Lung microvascular endothelial cell (primary cell): ENCODE results near the gene TXNDC5. TPM values are rescaled to one million over a fixed set of nuclear protein-coding genes. Genes with fewer than 3 reads are reported as not detected.

ENCODE experiments used
- DNase-seq, 2 donors: peaks; one replicate each; pipeline versions ENCODE4 v3.0.0 to v3.0.0-alpha.2; 2010; ENCODE audit warnings: low read depth in 2 of 2
- total RNA-seq: library from RNA; depleted of rRNA; stranded (reverse); fragments of >200 nt; gene quantifications from 2 replicates; pipeline ENCODE4 v1.2.1, GENCODE V29; 2014

The TXNDC5 gene
- total RNA-seq: 1,403 and 2,121 TPM in 2 replicates

GRCh38 chr6:7910654-7911344, at the start of gene TXNDC5:
TXNDC5 (minus strand) TSS chr6:7910788; CDS start chr6:7910776, 12 bp downstream.
- peak; percentile 77 to 87 for DNase-seq

GRCh38 chr6:7960141-7960540, 49.6 kb upstream of the TXNDC5 start:
- DNase-seq: peak in 1 of 2 donors; percentile 39

GRCh38 chr6:7959453-7959852, 48.9 kb upstream of the TXNDC5 start:
- DNase-seq: peak; percentile 16 to 26

DNA sequence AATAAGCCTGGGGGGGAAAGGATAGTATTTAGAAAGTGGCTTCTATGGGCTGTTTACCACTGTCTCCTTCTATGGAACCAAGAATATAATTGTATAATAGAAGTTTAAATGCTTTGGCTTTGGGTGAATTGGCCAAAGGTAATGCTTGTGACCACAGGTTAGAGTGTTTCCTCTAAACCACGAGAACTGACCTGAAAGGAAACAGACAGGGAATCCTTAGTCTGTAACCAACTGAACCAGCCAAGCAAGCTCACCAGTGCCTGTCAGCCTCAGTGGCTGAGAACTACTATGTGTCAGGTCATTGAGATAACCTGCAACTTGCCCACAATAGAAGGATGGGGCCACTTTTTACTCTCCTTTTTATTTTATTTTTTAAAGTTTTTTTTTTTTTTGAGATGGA, 47.9 kb upstream of the TXNDC5 start:
- no peak for DNase-seq

DNA sequence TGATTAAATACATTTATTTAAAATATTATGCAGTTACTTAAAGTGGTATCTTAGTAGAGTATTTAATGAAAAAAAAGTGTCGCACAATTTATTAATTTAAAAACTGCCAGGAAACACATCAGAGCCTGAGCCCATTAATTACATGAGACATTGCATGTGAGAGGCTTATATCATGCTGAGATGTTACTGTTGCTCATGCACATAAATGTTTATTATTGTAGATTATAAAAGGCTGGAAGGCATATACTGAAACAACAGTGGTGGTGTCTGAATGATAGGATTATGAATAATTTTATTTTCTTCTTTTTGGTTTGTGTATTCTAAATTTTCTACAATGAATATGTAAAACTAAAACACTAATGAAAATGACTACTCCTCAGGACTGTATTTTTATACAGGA, 45.7 kb upstream of the TXNDC5 start:
- no peak for DNase-seq

DNA sequence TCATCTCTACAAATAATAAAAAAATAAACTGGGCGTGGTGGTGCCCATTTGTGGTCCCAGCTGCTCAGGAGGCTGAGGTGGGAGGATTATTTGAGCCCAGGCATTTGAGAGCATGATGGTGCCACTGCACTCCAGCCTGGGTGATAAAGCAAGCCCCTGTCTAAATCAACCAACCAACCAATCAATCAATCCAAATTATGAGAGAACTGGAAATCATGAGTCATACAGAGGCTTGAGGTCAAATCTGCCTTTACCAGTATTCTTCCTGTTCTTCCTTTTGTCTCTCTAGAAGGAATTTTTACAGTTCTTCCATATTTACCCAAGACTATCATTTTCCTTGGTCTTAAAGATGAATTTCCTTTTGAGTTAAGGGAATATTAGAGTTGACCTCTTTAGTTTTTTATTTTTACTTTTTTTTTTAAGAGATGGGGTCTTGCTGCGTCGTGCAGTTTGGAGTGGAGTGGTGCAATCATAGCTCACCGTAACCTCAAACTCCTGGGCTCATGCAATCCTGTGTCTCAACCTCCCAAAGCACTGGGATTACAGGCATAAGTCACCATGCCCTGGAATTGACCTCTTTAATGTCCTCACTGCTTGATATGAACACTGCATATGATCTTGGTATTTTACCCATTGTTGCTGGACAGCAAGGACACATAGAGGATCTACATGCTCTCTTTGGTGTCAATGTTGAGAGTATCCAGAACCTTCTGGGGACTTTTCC, 44.1 kb upstream of the TXNDC5 start:
- peak; percentile 25 to 55 for DNase-seq

DNA sequence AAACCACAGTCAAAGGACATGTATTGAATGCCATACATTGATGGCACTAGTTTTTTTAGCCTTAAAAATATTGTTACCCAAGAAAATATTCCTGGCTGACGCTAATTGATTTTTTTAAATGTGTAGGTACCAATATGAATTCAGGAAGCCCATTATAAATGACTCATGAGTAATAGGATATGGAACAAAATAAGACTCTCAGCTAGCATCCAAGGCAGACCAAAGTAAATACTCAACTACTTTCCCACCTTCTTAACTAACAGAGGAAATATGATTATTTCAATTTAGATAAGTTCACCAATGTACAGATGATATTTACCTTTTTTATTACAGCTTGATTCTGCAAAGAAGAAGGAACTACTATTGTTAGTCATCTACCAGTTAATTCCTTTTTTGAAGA, 43.2 kb upstream of the TXNDC5 start:
- DNase-seq: peak in 1 of 2 donors; percentile 49

- peak in 1 of 2 donors; percentile 31 for DNase-seq
Measured at GRCh38 chr6:7939864-7940228, 29.3 kb upstream of the TXNDC5 start.

- DNase-seq: peak in 1 of 2 donors; percentile 58
Measured at GRCh38 chr6:7939184-7939863, 28.7 kb upstream of the TXNDC5 start.

DNA sequence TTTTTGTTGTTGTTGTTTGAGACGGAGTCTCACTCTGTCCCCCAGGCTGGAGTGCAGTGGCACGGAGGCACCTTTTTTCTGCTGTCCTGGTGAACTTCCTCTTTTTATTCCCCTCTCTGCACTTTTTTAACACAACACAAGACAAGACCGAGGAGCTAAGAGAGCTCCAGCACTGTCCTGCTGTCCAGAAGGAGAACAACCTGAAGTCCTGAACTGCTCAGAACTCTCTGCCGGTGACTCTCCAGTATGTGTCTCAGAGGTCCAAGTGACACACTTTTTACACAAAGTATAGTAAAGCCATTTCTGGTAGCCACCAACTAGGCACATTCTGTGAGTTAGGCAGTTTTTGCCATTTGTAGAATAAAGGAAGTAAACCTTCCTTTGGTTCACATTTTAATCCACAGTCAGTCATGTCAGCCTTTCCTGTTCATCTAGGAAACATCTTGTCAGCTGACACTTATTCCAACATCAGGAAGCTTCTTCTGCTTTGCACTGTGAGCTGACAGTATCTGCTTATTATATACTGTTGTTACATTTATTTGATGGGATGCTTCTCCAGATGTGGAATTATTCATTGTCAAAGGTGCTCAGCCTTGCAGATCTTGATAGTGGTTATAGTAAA, 28.1 kb upstream of the TXNDC5 start:
- DNase-seq: peak; percentile 24 to 66

DNA sequence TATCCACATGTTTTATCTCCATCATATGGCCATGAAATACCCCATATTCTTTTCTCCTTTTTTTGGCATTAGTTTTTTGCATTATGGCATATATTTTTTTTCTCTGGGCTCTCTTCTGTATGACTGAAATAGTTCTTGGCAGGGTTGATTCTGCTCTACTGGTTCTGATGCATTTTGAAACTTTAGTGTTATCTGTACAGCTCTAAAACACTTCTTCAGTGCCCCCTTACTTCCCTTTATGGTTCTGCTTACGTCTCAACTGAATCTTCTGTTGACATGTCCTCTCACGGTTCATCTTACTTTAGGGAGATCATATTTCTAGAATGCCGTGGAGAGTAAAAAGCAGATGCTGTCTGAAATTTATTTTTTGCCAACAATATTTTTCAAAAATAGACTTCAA, 23.2 kb upstream of the TXNDC5 start:
- DNase-seq: no peak

DNA sequence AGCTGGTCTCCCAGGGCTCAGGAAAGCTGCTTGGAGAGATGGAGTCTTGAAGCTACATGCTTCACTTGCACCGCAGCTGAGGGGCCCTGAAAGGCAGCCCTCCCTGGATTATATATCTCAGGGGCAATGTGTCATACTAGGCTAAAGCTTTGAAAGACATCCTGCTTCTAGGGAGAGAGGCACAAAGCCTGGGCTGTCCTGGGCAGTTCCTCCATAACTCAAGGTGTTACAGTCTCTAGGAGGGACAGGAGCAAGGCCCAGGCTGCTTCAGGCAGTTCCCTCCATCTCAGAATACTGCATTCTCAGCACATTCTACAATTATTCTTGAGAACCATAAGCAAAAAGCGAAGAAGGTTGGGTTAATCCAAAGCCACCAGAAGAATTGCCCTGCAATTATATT, 22.0 kb upstream of the TXNDC5 start:
- no peak for DNase-seq

- no peak for DNase-seq
Measured at GRCh38 chr6:7924867-7925266, 14.3 kb upstream of the TXNDC5 start.

DNA sequence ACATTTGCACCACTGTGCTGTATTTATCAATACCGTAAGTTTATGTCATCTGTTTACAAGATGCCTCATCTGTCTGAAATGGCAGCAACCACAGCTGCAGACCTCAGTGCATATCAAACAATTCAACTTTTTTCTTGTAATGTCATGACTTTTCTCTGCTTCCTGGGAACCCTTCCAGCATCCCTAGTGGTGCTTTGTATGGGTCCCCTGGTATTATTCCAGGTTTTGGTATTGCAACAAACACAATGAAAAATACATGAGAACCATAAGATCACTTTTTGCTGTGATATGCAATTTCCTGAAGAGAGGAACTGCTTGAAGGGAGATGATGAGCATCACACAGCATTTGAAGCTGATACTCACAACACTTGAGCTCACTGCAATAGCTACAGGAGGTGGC, 12.0 kb upstream of the TXNDC5 start:
- no peak for DNase-seq

DNA sequence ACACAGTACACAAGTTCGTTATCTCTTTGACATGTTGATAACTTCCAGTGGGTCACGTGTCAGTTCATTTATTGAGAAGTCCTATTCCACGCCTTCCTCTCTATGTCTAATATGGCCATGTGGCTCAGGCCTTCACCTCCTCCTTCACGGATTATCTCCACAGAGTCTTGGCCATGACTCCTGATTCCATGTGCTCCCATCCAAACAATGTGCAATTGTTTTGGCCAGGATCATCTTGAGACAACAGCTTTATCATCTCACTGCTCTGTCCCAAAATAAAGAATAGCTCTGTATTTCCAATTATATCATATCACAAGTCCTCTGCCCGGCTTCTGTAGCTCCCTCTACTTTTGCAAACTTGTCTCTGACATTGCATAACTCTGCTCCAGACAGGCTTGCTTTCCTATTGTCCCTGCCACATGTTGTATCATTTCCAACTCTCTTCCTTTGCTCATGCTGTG, 11.1 kb upstream of the TXNDC5 start:
- DNase-seq: peak in 1 of 2 donors; percentile 55

GRCh38 chr6:7921046-7921445, 10.5 kb upstream of the TXNDC5 start:
- DNase-seq: no peak

DNA sequence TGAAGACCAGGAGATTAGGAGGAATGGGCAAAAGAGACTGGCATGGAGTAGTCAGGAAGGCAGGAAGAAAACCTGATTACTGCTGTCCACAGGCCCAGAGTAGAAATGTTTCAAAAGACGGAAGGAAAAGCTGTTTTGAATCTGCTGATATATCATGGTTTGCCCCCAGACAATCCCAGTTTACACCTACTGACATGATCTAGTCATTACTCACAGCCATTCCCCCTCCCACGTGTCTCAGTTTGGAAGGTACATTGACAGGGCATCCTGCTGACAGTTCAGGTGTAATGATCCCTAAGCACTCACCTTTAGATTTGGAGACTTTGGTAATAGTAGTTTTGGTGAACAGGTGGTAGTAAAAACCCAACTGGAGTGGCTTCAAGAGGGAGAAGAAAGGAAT, 9.8 kb upstream of the TXNDC5 start:
- no peak for DNase-seq

- DNase-seq: no peak
Measured at GRCh38 chr6:7919871-7920270, 9.3 kb upstream of the TXNDC5 start.

DNA sequence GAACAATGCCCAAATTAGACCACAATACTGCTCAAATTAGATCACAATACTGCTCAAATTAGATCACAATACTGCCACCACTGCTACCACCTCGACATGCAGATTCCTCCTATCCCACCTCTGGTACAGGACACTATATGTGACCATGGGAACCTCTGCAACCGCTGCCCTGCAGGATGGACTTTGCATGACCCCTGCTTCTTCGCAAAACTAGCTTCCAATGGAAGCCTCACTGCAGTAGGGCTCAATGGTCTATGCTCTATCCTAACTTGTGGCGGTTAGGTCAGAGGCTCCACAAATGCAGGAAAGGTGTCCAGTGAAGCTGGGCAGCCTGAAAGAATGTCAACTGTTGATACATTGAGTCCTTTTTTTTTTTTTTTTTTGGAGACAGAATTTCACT, 7.8 kb upstream of the TXNDC5 start:
- no peak for DNase-seq

DNA sequence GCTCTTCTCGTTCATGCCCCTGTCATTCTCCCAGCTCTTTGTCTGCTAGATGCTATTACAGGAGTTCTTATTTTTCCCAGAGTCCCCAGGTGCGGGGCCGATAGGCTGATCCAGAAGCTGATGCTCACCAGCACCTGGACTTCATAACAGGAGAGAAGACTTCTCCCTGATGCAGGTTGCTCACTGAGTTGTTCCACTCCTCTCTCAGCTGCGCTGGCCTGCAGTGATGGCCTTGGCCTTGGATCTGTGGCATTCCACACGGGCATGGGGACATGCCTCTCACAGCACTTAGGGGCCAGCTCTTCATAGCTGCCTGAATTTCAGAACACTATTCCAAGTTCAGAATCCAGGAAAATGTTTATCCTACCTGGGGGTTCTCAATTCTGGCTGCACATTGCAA, 7.1 kb upstream of the TXNDC5 start:
- no peak for DNase-seq

GRCh38 chr6:7916959-7917358, 6.4 kb upstream of the TXNDC5 start:
- no peak for DNase-seq
